Fibroblast of lung (primary cell): ENCODE measurements around the gene MARF1.

Experiments
- CTCF ChIP-seq, 2 donors: IDR thresholded peaks in 1 of 2; conservative IDR thresholded peaks in 1 of 2; 1 replicate in 1 of 2; 2 replicates in 1 of 2; pipeline ENCODE4 v1.5.1; 2011 to 2012; ENCODE audit warnings: low read length in 2 of 2, control low read depth in 1 of 2, inconsistent platforms in 1 of 2, low read depth in 1 of 2, mild to moderate bottlenecking in 1 of 2
- EZH2 ChIP-seq: IDR thresholded peaks from 2 replicates; pipeline ENCODE4 v1.5.1; 2012; ENCODE audit warnings: low read length, control low read depth, mild to moderate bottlenecking; ENCODE audit errors: missing control alignments

DNA sequence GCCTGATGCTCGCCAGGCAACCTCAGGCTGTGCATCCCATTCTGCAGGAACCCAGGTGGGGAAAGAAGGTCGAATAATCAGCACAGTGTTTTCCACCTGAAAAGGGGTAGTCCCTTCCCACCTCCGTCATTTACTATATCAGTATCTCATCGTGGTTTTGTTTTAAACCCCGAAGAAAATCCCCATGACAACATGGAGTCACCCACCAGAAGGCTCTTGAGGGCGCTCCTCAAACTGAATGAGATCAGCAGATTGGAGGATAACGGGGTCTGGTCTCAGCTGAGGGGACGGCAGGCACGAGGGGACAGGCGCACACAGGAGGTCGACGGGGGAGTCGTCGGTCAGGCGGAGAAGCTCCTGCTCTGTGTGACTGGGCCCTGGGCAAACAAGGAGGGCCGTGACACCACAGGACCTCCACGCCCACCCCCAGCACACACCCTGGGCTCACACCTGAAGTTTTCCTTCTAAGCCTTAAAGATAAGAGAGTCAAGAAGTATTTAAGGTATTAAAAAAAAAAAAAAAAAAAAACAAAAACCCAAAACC lies 44.2 kb downstream of the MARF1 start:
- no peak for TF ChIP-seq CTCF (conservative IDR thresholded peaks at IDR 0.05 in 1 of 2, IDR thresholded peaks at IDR 0.05 in 1 of 2; ENCODE audit: low read depth in 1 of 2, low read length in 2 of 2)
- no peak for TF ChIP-seq EZH2
